Trophoblast cell (in vitro differentiated cells and primary cell): ENCODE measurements around the gene PPM1H.

Experiments used
- DNase-seq, 2 donors: peaks; one replicate each; pipeline ENCODE4 v3.0.0-alpha.2; 2016
- H2AFZ ChIP-seq: 2 replicates; pipeline ENCODE4 v1.6.1; 2013; ENCODE audit warnings: low read length, moderate library complexity, mild to moderate bottlenecking; ENCODE audit not compliant: insufficient read depth, poor library complexity
- H2AK5ac ChIP-seq: 2 replicates; pipeline ENCODE4 v1.6.1; 2013; ENCODE audit warnings: mild to moderate bottlenecking, low read length
- H2BK120ac ChIP-seq: 2 replicates; pipeline ENCODE4 v1.6.1; 2013; ENCODE audit warnings: low read length, mild to moderate bottlenecking, moderate library complexity; ENCODE audit not compliant: insufficient read depth, poor library complexity
- H2BK12ac ChIP-seq: 2 replicates; pipeline ENCODE4 v1.6.1; 2013; ENCODE audit warnings: mild to moderate bottlenecking, low read length, moderate library complexity
- H2BK5ac ChIP-seq: 2 replicates; pipeline ENCODE4 v1.6.1; 2013; ENCODE audit warnings: low read length, low read depth, moderate library complexity, mild to moderate bottlenecking; ENCODE audit not compliant: poor library complexity
- H3K14ac ChIP-seq: 2 replicates; pipeline ENCODE4 v1.6.1; 2013; ENCODE audit warnings: mild to moderate bottlenecking, low read length
- H3K18ac ChIP-seq: 2 replicates; pipeline ENCODE4 v1.6.1; 2013; ENCODE audit warnings: mild to moderate bottlenecking, low read length
- H3K23ac ChIP-seq: 2 replicates; pipeline ENCODE4 v1.6.1; 2013; ENCODE audit warnings: low read length
- H3K27ac ChIP-seq: 2 replicates; pipeline ENCODE4 v1.5.1; 2013; ENCODE audit warnings: low read depth, mild to moderate bottlenecking, inconsistent platforms, low read length, moderate library complexity
- H3K27me3 ChIP-seq: 2 replicates; pipeline ENCODE4 v1.6.1; 2013; ENCODE audit warnings: inconsistent platforms, mild to moderate bottlenecking, low read length, moderate library complexity; ENCODE audit not compliant: insufficient read depth
- H3K36me3 ChIP-seq, 2 experiments: 1 replicate in 1 of 2; 2 replicates in 1 of 2; pipeline ENCODE4 v1.6.1; 2013; ENCODE audit warnings: low read length in 2 of 2, mild to moderate bottlenecking in 2 of 2, moderate library complexity in 1 of 2; ENCODE audit not compliant: insufficient read depth in 2 of 2, control insufficient read depth in 1 of 2
- H3K4ac ChIP-seq: 2 replicates; pipeline ENCODE4 v1.6.1; 2013; ENCODE audit warnings: low read depth, mild to moderate bottlenecking, low read length, moderate library complexity
- H3K4me1 ChIP-seq, 2 experiments: 1 replicate in 1 of 2; 2 replicates in 1 of 2; pipeline ENCODE4 v1.6.1; 2013; ENCODE audit warnings: low read length in 2 of 2, mild to moderate bottlenecking in 2 of 2, moderate library complexity in 1 of 2; ENCODE audit not compliant: insufficient read depth in 2 of 2, control insufficient read depth in 1 of 2
- H3K4me2 ChIP-seq: 2 replicates; pipeline ENCODE4 v1.6.1; 2013; ENCODE audit warnings: inconsistent platforms, mild to moderate bottlenecking, low read length, moderate library complexity
- H3K4me3 ChIP-seq: 2 replicates; pipeline ENCODE4 v1.5.1; 2013; ENCODE audit warnings: mild to moderate bottlenecking, low read depth, low read length, inconsistent platforms
- H3K79me1 ChIP-seq: one replicate; pipeline ENCODE4 v1.6.1; 2013; ENCODE audit warnings: low read length
- H3K79me2 ChIP-seq: 2 replicates; pipeline ENCODE4 v1.6.1; 2013; ENCODE audit warnings: low read length, mild to moderate bottlenecking; ENCODE audit not compliant: control insufficient read depth, insufficient read depth, poor library complexity
- H3K9ac ChIP-seq: 2 replicates; pipeline ENCODE4 v1.6.1; 2013; ENCODE audit warnings: mild to moderate bottlenecking, low read length
- H3K9me3 ChIP-seq: 2 replicates; pipeline ENCODE4 v1.6.1; 2013; ENCODE audit warnings: low read depth, mild to moderate bottlenecking, control low read depth, inconsistent platforms, low read length; ENCODE audit not compliant: insufficient read depth
- H4K12ac ChIP-seq: 2 replicates; pipeline ENCODE4 v1.6.1; 2013; ENCODE audit warnings: low read depth, mild to moderate bottlenecking, low read length, moderate library complexity
- H4K8ac ChIP-seq: 2 replicates; pipeline ENCODE4 v1.6.1; 2013; ENCODE audit warnings: low read depth, mild to moderate bottlenecking, low read length, moderate library complexity
- H4K91ac ChIP-seq: one replicate; pipeline ENCODE4 v1.6.1; 2013; ENCODE audit warnings: low read depth, mild to moderate bottlenecking, low read length, moderate library complexity
- WGBS: extraction: QIAGEN DNeasy Blood & Tissue Kit; methylation state at CpG from one replicate; pipeline ENCODE4 v1.1.7; 2013; ENCODE audit warnings: missing lambda C conversion rate; ENCODE audit not compliant: insufficient read length, insufficient coverage; ENCODE audit errors: extremely low coverage; 5-methylcytosine and 5-hydroxymethylcytosine counted together

PPM1H gene

DNA sequence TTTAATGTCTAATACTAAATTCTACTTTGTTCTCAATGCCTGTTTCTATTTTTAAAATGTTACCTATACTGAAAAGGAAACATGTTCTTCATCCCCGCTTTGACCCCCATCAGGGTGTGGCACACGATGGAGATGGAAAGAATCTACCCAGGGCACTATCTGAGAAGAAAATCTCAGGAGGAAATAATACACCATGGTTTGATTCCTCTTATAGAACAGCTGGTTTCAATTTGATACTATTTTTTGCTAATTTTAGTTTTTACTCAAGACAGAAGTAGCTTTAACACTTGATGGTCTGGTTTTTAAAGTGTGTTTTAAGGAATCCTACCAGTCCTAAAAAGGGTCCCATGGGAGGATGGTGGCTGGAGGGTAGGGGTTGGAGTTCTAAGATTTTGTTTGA lies 56.7 kb downstream of the PPM1H start:
- Histone ChIP-seq H4K12ac (no peak overlapping the region), H2AK5ac (no peak overlapping the region), H3K4me3 (no peak overlapping the region), H2BK12ac (no peak overlapping the region), H3K9me3 (no peaks in the 10 kb centered on the region), H3K27me3 (no peaks in the 10 kb centered on the region), H3K14ac (no peak overlapping the region), H2AFZ (no peak overlapping the region), H4K91ac (no peak overlapping the region), H3K79me2 (no peaks in the 10 kb centered on the region), H3K9ac (no peak overlapping the region), H2BK120ac (no peak overlapping the region), H3K4me1 (peaks cover 2 to 14% of the 10 kb centered on the region in 2 experiments), H3K23ac (no peak overlapping the region), H3K18ac (no peak overlapping the region), H3K79me1 (no peaks in the 10 kb centered on the region), H4K8ac (no peak overlapping the region), H3K27ac (no peak overlapping the region), H2BK5ac (no peak overlapping the region), H3K4ac (no peak overlapping the region), H3K36me3 (no peaks in the 10 kb centered on the region), H3K4me2 (no peak overlapping the region)
- no CpG with 5 or more reads among the region's 2 CpGs for WGBS
- no peak for DNase-seq

DNA sequence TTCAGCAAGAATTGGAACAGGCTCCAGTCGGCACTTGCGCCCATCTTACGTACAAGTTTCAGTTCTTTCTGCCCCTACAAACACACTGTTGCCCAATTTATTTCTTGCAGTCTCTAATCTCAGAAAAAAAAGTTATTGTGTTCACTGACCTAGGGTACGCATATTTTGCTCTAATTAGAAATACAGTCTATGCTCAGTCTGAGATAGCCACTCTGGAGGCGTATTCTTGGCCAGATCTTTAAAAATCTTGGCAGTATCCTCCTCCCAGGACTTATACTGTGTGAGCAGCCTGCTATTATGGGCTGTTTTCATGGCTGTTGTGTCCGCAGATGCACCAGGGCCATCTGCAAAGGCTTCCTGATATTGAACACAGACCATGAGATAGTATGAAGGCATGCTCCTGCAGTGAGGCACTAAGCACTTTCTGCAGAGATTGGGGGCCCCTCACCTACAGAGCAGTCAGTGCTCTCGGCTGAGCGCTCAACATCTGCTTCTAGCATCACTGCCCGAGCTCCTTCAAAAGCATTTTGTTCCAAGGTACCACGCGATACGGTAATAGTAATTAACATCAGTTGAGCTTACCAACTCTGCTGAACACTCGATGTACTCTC lies 57.9 kb downstream of the PPM1H start:
- H3K4me3 ChIP-seq: no peak overlapping the region
- no peak overlapping the region for H3K18ac ChIP-seq
- no peak overlapping the region for H3K9ac ChIP-seq
- no peak overlapping the region for H2AFZ ChIP-seq
- H4K91ac ChIP-seq: no peak overlapping the region
- no CpG with 5 or more reads among the region's 13 CpGs for WGBS
- H2AK5ac ChIP-seq: no peak overlapping the region
- no peak for DNase-seq
- H4K12ac ChIP-seq: no peak overlapping the region
- H3K27me3 ChIP-seq: no peaks in the 10 kb centered on the region
- H3K27ac ChIP-seq: no peak overlapping the region
- no peak overlapping the region for H2BK5ac ChIP-seq
- no peaks in the 10 kb centered on the region for H3K79me1 ChIP-seq
- H2BK12ac ChIP-seq: no peak overlapping the region
- H2BK120ac ChIP-seq: no peak overlapping the region
- H3K4ac ChIP-seq: no peak overlapping the region
- H4K8ac ChIP-seq: no peak overlapping the region
- H3K36me3 ChIP-seq: no peaks in the 10 kb centered on the region
- H3K23ac ChIP-seq: no peak overlapping the region
- peaks cover 2 to 17% of the 10 kb centered on the region in 2 experiments for H3K4me1 ChIP-seq
- no peaks in the 10 kb centered on the region for H3K79me2 ChIP-seq
- no peaks in the 10 kb centered on the region for H3K9me3 ChIP-seq
- no peak overlapping the region for H3K14ac ChIP-seq
- H3K4me2 ChIP-seq: no peak overlapping the region

DNA sequence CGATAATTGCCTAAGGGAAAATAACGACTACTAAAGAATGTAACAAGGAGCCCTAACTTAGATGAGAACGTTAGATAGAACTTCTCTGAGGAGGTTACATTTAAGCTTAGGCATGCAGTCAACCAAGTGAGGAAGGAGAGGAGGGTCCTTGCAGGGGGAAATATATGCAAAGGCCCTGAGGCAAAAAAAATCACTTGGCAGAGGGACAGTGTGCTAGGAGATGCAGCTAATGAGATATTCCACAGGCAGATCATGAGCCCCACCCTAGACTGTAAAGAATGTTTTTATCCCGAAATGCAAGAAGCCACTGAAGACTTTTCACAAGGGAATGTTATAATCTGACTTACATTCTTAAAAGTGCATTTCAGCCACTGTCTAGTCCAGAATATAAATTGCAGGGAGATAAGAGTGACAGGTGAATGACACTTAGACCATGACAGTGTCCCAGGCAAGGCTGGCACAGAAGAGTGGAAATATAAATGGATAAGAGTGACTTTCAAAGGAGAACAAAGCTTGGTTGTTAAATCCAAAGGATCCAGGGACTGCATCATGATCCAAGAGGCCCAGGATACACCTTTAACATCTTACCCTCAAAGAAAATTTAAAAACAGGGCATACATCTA lies 61.0 kb downstream of the PPM1H start:
- Histone ChIP-seq H2BK120ac (no peak overlapping the region), H2AFZ (no peak overlapping the region), H4K8ac (no peak overlapping the region), H4K91ac (no peak overlapping the region), H2BK5ac (no peak overlapping the region), H3K9ac (no peak overlapping the region), H3K36me3 (no peaks in the 10 kb centered on the region), H3K9me3 (no peaks in the 10 kb centered on the region), H3K79me1 (no peaks in the 10 kb centered on the region), H2AK5ac (no peak overlapping the region), H2BK12ac (no peak overlapping the region), H3K79me2 (no peaks in the 10 kb centered on the region), H3K18ac (no peak overlapping the region), H3K4ac (no peak overlapping the region), H3K27me3 (no peaks in the 10 kb centered on the region), H3K4me1 (peaks cover 2 to 17% of the 10 kb centered on the region in 2 experiments), H3K14ac (no peak overlapping the region), H3K27ac (no peak overlapping the region), H3K23ac (no peak overlapping the region), H3K4me2 (no peak overlapping the region), H4K12ac (no peak overlapping the region), H3K4me3 (no peak overlapping the region)
- peak; percentile 42 to 82 for DNase-seq
- no CpG with 5 or more reads among the region's 4 CpGs for WGBS

DNA sequence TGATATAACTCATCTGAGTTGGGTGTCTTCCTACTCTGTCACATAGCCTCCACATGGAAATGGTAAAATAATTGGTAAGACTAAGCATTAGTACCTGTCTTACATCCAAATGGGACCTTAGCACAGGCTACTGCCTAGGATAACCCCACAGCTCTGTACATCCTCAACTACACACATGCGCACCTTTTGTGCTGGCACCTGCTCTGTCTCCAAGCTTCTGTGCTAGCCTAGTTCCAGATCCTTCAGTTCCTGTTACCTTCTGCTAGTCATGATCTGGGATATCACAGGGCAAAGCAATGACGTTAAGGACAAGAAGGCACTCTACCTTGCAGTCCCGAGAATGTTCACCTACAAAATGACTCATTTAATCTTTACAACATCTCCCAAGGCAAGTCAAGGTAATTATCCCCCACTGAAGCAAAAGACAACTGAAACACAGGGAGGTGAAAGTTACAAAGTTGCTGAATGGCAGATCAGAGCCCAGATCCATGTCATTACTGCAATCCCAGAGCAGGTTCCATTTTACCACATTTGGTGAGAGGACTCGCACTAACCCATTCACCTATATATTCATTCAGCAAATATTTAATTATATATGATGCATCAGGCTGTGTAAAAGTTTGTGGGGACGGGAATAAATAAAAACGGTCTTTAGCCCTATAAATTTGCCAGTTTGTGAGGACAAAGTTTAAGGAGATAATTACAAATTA lies 61.7 kb downstream of the PPM1H start:
- H3K36me3 ChIP-seq: no peaks in the 10 kb centered on the region
- H3K18ac ChIP-seq: no peak overlapping the region
- no peaks in the 10 kb centered on the region for H3K79me2 ChIP-seq
- H2BK120ac ChIP-seq: no peak overlapping the region
- H3K27ac ChIP-seq: no peak overlapping the region
- H2AFZ ChIP-seq: no peak overlapping the region
- H2BK12ac ChIP-seq: no peak overlapping the region
- H4K12ac ChIP-seq: no peak overlapping the region
- no peak overlapping the region for H2AK5ac ChIP-seq
- no CpG with 5 or more reads among the region's 6 CpGs for WGBS
- H3K27me3 ChIP-seq: no peaks in the 10 kb centered on the region
- no peak overlapping the region for H3K4me2 ChIP-seq
- no peak overlapping the region for H3K23ac ChIP-seq
- no peak overlapping the region for H4K8ac ChIP-seq
- H3K4me1 ChIP-seq: peaks cover 2 to 17% of the 10 kb centered on the region in 2 experiments
- H3K14ac ChIP-seq: no peak overlapping the region
- H3K4ac ChIP-seq: no peak overlapping the region
- no peak overlapping the region for H3K9ac ChIP-seq
- no peaks in the 10 kb centered on the region for H3K9me3 ChIP-seq
- no peak overlapping the region for H3K4me3 ChIP-seq
- no peak overlapping the region for H2BK5ac ChIP-seq
- no peak overlapping the region for H4K91ac ChIP-seq
- no peaks in the 10 kb centered on the region for H3K79me1 ChIP-seq
- peak; percentile 50 to 78 for DNase-seq
